NCI-H82 treated with DMSO at 0.1 percent for 48 hours (cell line): ENCODE results near the gene TMPO.
"Not testable (repeated sequence)": the region's sequence is repeated elsewhere in the genome, so short reads cannot be mapped to it uniquely, and the experiment has no call there.

Experiments used
- DNase-seq: peaks from one replicate; lab custom pipeline; 2025; ENCODE audit not compliant: unreplicated experiment; lab: John Stamatoyannopoulos, UW

The TMPO gene

DNA sequence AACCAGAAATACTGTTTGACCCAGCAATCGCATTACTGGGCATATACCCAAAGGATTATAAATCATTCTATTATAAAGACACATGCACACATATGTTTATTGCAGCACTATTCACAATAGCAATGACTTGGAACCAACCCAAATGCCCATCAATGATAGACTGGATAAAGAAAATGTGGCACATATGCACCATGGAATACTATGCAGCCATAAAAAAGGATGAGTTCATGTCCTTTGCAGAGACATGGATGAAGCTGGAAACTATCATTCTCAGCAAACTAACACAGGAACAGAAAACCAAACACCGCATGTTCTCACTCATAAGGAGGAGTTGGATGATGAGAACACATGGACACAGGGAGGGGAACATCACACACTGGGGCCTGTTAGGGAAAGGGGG, 61.4 kb downstream of the TMPO start:
- DNase-seq: not testable (repeated sequence)

DNA sequence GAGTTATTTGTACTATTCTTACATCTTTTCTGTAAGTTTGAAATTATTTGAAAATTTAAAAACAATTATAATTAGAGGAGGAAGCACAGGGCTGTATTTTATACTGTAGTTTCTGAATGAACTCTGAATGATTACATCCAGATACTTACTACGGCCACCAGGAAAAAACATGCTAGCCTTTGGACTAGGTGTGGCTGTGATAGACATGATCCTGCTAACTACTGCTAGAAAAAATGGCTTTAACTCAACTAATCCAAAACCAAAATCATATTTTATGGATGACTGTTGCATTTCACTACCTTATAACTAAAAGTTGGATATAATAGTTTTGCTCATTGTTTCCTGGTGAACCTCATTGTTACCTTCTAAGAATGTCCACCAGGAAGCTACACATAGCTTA, 63.0 kb downstream of the TMPO start:
- no peak for DNase-seq

DNA sequence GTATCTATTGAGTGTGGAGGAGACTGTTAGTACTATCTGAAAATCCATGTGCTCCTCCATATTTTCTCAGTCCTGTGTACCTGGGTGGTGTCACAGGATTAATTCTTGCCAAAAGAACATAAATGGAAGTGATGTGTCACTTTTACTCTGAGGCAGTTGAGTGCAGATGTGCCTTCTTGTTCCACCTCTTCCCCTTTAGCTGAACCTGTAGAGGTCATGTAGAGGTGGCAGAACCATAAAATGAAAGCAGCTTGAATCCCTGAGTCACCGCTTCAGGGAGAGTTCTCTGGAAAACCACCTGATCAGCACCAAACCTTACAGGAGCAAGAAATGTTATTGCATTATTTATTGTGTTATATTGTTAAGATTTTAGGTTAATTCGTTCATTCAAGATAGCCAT, 63.4 kb downstream of the TMPO start:
- DNase-seq: no peak

DNA sequence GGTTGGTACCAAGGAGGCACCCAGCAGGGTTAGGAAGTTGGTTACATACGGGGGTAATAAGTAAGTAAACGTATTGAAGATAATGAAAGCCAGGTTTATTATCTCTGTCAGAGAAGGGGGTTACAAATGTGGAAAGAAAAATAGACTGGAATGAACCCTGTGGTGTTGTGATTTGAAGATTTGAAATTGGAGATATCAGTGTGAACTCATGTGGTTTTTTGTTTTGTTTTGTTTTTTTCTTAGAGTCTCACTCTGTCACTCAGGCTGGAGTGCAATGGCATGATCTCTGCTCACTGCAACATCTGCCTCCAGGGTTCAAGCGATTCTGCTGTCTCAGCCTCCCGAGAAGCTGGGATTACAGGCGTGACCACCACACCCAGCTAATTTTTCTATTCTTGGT, 64.0 kb downstream of the TMPO start:
- DNase-seq: no peak

DNA sequence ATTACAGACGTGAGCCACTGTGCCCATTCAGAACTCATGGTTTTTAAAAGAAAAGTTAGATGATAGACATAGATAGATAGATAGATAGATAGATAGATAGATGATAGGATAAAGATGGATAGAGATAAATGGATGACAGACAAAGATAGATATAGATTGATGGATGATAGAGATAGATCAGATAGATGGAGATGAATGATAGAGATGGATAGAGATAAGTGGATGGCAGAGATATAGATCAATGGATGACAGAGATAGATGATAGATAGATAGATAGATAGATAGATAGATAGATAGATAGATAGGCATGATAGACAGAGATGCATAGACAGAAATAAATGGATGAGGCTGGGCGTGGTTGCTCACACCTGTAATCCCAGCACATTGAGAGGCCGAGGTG, 64.4 kb downstream of the TMPO start:
- no peak for DNase-seq

DNA sequence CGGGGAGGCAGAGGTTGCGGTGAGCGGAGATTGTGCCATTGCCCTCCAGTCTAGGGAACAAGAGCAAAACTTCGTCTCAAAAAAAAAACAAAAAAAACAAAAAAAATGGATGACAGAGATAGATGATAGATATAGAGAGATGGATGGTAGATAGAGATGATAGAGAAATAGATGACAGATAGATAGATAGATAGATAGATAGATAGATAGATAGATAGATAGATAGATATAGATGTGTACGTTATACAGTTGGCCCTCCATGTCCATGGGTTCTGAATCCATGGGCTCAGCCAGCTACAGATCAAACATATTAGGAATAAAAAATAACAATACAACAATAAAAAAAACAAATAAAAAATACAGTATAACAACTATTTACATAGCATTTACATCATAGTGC, 65.3 kb downstream of the TMPO start:
- DNase-seq: no peak

DNA sequence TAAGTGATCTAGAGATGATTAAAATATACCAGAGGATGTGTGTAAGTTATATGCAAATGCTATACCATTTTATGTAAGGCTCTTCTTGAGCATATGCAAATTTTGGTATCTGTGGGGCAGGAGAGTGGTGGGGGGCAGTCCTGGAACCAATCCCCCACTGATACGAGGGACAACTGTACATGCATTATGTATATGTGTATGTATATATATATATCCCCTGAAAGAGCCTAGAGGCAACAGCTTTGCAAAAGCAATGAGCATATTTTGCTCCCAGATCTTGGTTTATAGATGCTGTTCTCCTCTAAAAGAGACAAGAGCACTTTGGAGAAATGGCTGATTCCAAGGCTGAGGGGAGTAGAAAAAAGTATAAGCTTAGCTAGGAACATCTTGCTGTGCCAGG, 65.7 kb downstream of the TMPO start:
- no peak for DNase-seq

DNA sequence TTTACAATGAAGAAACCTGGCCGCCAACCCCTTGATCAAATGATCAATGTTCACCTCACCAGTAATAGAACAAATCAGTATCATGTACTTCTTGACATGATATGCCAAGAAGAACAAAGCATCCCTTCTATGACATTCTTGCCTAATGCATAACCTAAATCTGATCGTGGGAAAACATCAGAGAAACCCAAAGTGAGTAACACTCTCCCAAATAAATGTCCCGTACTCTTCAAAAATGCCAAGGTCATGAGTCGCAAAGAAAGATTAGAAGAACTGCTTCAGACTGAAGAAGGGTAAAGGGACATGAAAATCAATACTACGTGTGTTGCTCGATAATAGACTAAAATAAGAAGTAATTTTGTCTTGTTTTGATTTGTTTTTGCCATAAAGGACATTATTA, 66.7 kb downstream of the TMPO start:
- no peak for DNase-seq

DNA sequence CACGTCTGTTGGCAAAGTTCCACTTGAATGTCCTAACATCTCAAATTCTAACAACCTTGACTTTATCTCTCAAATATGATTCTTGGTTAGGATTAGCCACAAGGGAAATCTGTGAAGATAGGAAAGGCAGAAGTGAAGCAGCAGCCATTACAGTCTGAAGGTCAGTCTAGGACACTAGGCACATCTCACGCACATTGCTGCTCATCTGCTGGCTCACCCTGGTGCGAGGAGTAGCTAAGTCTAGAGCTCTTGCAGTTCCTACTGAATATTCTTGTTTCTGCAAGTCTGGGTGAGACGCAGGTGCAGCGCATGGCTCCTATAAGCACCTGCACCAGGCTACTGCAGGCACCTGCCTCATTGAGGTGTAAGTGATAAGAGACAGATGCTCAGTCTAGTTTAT, 71.7 kb downstream of the TMPO start:
- no peak for DNase-seq

DNA sequence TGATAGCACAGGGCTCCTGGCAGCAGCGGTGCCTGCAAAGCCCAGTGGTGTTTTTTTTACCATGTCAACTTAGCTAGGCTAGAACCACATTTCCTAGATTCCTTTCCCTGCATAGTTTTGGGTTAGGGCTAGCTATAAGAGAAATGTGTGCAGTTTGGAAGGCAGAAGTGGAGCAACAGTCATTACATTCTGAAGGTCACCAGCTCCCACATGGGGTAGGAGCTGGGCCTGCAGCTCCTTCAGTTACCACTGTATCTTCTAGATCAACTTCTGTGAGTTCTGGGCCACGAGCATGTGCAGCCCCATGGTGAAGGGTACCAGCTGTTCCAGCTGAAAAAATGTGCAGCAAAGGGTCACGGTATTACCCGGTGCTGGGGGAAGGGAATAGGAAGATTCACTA, 75.8 kb downstream of the TMPO start:
- DNase-seq: no peak

DNA sequence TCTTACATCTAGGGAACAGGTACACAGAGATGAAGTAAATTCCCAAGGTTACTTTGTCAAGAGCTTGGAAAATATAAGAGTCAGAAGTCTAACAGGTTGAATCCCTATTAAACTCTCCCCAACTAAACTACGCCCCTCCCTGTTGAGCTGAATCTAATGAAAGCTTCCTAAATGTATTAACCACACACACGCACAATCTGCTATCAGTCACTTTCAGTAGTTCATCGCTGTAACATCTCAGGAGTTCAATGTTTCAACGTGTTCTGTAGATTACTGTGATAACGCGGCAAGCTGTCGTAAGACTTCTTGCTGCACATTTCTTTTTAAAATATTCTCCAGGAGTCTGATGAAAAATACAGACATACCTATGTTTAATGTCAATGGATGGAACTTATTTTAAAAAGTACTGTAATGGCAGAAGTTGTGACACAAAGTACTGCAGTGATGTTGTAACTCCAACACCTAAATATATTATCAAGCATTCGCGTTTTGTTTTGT, 77.5 kb downstream of the TMPO start:
- no peak for DNase-seq

DNA sequence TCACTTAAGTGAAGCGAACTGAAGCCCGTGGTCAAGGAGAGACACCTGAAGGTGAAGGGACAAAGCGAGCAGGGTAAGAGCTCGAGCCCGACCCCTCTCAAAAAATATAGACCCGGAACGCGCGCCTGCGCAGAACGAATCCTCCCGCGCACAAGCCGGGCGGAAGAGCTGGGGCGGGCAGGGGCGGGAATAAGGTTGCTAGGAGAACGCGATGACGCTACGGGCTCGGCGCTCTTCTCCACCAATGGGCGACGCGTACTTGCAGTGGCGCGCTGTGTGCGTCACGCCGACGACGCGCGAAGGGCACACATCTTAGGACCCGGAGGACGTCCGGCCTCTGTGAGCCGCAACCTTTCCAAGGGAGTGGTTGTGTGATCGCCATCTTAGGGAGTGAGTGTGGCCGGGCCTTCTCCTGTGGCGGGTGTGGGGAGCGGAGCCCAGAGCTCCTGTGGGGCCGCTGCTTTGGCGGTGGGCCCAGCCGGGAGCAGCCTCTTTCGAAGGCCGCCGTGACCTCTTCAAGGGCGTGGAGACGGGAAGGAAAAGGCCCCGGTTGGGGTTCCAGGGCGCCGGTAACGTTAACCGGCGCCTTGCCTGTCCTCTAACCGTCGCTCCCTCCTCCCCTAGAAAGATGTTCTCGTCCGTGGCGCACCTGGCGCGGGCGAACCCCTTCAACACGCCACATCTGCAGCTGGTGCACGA, 78.1 kb downstream of the TMPO start, which contains the start of gene SLC25A3:
Gene SLC25A3 (plus strand): TSS at position 336 of the 699 bp plus-strand sequence. CDS start 293 bp downstream, at position 629.
- peak; percentile 95 for DNase-seq

DNA sequence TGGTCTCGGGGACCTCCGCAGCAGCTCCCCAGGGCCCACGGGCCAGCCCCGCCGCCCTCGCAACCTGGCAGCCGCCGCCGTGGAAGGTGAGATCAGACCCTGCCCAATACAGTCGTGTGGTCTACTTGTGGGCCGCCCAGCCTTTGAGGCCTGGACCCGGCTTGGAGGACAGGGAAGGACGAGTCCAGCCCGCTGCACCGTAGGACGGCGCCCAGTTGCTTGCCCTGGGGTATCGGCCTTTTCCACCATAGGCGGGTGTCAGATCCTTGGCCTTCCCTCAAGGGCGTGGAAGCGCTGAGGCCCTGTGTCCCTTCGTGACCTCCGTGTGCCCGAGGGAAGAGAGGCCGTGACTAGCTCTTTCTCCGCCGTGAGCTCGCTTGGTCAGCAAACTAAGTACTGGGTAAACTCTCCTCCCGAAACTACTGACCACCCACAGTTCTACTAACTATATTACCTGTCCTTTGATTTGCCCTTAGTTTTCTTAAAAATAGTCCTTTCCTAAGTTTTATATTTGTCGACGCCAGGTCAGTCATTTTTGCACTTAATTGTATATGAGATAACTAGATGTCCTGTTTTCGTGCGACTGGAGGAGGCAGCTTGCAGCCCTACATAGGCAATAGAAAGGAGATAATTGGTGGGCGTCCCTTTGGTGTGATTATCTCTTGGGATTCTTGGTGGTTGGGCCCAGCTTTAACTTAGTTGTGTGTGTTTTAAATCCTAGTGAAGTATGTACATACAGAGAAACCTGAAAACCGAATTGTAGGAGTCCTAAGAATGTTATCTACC, 78.9 kb downstream of the TMPO start:
- DNase-seq: no peak

DNA sequence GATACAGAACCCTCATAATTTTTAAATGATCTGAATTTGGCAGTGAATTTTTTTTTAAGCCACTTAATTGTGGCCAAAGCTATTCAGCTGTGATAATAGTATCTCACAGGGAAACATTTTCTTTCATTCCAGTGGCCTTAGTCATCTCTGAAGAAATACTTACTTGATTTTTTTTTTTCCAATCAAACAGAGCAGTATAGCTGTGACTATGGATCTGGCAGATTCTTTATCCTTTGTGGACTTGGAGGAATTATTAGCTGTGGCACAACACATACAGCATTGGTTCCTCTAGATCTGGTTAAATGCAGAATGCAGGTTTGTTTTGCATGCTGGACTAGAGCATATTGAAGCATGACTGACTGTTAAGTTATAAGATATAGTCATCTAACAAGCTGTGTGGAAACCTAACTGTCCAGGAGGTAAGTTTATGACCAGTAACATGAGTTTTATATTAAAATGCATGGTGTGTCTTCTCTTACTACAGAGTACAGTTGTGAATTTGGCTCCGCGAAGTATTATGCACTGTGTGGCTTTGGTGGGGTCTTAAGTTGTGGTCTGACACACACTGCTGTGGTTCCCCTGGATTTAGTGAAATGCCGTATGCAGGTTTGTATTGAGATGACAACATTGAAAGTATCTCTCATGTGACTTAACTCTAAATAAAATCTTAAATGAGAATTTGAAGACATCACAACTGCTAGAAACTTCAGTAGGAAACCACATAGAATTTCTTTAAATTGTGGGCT, 80.0 kb downstream of the TMPO start:
- no peak for DNase-seq

DNA sequence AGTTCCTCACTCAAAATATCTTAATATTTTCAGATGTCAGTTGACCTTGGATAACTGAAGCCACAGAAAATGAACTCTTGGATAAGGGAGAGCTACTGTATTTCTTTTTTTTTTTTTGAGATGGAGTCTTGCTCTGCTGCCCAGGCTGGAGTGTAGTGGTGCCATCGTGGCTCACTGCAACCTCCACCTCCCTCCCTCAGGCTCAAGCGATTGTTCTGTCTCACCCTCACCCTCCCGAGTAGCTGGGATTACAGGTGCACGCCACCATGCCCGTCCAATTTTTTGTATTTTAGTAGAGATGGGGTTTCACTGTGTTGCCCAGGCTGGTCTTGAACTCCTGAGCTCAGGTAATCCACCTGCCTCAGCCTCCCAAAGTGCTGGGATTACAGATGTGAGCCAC, 81.9 kb downstream of the TMPO start:
- DNase-seq: not testable (repeated sequence)
